Muscle of back (tissue), 11 donors: ENCODE measurements around the gene LDLRAD4. TPM values are rescaled to one million over a fixed set of nuclear protein-coding genes. Genes with fewer than 3 reads are reported as not detected.
A peak's percentile ranks its signal among the peaks of the same experiment; 100 is the strongest.

Source experiments
- DNase-seq, 3 donors: peaks; one replicate each; pipeline versions ENCODE4 v3.0.0 to v3.0.0-alpha.2; 2013
- polyA plus RNA-seq, 10 donors: library from polyadenylated mRNA; unstranded; fragments of 120-200 nt; gene quantifications; one replicate each; pipeline ENCODE4 v1.2.1, GENCODE V29; 2013; ENCODE audit not compliant: insufficient read length in 10 of 10

LDLRAD4 gene
- polyA plus RNA-seq, 10 donors, result 6.9 to 15.9 (median 11.2) TPM

DNA sequence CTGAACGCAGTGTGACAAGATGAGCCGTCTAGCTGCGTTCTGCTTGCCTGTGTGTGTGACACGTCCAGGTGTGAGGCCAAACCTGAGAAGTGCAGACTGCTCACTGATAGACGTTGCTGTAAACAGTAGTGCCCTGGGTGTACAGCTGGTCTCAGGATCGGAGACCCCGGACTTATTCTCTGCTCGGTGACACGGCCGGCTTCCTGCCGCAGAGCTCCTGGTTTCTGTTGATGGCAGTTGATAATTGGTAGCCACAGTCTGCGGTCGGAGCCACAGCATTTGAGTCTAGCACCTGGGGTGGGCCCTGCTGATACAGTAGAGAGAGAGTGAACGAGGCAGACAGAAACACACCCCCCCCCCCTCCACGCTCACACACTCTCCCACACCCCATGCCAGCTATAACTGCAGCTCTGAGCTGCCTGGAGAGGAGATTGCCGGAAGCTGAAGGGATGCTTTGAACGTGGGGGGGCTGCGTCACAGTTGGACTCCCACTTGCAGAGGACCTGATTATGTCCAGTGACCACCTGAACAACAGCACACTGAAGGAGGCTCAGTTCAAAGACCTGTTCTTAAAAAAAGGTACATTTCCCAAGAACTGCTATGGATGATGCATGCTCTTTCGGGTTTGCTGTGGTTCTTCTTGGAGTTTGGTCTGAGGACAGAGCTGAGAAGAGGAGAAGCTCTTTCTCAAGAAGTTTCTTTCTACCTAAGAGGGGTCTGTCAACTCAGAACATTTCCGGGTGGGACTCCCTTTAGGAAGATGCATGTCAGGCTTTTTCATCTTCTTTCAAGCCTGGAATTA lies 393.8 kb downstream of the LDLRAD4 start:
- no peak for DNase-seq

DNA sequence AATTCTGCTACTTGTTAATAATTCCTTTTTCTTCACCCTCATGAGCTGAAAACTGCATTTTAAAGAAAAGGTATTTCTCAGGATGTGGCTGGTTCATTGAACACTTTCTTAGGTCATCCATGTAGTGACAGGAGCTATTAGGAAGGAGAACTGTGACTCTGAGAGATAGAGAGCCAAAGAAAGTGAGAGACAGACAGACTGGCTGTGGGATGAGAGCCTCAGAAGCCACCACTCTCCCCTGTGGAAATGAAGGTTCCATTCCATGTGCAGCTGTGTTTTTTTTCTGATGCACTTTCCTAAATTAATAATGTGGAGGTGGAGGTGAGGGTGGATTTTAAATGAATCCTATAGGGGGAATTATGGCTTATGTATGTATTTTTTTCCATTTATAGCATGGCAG lies 394.5 kb downstream of the LDLRAD4 start:
- DNase-seq, result no peak

DNA sequence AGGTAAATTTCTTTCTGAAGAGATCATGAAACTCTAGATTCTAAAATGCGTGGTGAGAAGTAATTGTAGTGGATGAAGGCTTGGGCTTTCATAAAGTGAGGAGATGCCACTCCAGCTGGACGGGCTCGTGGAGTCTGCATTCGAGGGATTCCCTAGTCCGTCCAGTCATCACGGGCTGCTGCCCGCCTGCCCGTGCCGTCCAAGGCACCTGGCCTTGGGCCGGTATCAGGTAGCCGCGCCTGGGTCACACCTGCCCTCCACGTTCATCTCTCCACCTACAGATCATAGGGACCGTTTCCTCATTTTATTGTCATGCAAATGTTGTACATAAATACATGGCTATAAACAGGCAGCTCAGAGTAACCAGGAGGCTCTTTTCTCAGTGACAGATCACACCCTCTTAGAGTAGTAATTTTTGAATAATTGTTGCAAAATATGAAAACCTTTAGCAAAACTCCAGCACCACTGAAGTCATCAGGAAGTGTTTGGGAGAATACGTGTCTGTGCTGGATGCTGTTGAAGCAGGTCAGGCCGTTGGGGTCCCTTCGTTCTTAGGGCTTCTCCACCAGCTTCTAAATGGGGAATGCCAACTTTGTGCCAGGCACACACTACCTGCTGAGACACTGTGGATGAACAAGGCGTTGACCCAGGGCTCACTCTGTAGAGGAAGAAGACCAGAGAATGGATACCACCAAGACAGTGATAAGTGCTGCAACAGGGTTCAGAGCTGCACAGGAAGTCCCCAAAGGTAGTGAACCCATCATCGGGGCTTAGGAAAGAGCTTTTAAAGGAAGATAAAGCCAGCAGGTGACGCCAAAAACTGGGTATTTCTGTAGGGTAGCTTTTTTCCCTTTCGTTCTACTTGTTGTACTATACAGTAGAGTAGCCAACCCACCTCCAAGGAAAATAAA lies 395.3 kb downstream of the LDLRAD4 start:
- DNase-seq, result no peak

DNA sequence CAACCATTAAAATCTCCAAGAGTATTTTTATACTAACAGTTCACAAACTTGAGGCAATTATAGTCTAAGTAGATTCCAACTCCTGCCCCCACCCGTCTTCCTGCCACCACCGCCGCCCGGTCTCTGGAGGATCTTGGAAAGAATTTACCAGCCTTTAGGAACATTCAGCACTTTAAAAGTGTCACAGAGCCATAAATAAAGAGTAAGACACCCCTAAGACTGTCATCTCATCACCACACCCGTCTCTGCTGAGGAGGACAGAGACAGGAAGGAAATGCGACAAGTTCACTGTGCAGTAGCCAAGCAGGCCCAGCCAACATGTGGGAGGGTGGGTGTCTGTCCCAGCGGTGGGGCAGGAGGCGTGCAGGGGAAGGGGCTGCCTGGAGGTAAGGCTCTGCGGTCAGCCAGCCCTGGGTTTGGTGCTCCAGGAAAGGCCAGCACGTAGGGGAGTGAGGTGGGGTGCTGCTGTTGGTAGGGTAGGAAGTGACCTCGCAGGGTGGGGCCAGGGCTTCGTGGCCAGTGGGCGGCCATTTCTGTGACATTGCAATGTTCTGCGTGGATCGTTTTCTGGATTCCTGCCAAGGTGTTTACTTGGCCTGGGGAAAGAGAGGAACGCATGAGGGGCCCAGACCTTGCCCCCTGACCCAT lies 396.2 kb downstream of the LDLRAD4 start:
- no peak for DNase-seq

DNA sequence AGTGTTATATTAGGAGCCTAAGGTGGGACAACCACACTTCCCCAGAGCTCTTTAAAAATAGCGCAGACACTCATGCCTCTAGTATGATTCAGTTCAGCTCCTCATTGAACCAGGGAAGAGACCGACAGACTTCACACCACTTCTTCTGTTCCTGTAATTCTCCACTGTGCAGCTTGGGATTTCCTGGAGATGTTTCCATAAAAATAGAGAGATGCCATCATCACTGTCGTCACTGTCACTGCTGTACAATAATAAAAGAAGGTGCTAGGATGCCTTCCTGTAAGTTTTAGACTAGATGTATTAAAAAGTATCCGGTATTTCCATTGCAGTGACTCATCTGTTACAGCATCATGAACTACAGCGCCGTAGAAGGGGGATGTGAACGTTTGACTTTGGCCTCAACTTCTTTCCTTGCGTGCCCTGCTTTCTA lies 396.9 kb downstream of the LDLRAD4 start:
- peak in 1 of 3 donors; percentile 7 for DNase-seq

DNA sequence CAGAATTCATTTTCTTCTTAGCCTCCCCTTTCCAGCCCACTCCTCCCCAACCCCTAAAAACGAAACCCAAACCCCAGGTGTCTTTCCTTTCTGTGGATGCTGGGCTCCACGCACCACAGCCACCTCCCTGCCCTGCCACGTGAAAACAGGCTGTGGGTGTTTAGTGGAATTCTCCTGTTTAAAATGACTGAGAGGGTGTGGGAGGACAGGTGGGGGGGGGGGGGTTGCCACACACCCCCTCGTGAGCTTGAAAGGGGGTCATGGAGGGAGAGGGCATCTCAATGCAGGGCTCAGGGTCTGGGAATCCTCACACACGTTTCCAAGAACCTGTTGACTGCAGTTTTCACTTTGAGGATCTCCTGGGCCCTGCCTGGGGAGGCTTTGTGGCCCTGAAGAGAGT lies 397.5 kb downstream of the LDLRAD4 start:
- DNase-seq, result no peak

DNA sequence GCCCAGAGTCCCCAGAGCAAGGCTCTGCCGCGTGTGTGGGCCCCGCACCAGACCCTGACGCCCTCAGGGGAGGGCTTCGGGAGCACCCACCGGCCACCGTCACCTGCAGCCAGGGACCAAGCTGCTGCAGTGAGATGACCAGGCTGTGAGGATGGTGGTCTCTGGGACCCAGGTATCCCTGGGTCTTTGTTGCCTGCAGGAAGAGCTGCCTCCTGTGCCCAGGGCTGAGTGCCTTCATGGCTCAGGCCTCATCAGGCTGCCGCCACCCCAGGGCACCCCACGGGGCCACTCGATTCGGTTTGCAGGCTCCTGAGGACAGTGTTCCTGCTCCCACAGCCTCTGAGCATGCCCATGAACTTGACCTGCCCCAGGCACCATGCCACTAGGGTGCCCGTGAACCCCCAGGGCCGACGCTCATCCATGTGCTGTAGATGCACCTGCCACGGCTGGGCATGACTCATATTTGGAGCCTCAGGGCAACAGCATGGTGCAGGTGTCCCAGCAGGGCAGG lies 398.0 kb downstream of the LDLRAD4 start:
- no peak for DNase-seq

DNA sequence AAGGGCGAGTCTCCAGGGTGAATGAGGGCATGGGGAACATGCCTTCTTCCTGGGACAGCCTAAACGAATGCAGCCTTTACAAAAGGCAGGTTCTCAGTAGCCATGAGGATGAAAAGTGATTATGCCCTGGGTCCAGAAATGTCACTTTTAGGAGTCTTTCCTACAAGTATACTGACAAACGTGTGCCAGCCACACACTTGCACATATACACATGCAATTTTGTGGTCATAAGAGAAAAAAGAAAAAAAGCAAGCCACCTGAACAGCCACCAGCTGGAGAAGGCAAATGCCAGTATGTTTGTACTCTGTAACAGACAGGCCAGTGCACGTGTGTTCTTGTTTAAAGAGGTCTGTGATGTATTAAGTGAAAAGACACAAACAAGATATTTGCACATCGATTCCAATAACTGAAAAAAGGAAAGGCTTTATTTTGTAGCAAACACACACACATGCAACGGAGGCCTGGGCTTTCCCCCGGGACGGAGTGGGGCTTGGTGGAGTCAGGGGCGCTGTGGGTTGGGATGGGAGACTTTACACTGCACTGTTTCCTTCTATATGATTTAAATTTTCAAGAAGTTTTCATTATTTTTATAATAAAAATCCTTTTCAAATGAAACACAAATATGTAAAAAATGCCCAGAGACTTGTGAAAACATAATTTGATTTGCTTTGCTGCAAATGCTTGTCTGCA lies 399.4 kb downstream of the LDLRAD4 start:
- DNase-seq, result no peak

DNA sequence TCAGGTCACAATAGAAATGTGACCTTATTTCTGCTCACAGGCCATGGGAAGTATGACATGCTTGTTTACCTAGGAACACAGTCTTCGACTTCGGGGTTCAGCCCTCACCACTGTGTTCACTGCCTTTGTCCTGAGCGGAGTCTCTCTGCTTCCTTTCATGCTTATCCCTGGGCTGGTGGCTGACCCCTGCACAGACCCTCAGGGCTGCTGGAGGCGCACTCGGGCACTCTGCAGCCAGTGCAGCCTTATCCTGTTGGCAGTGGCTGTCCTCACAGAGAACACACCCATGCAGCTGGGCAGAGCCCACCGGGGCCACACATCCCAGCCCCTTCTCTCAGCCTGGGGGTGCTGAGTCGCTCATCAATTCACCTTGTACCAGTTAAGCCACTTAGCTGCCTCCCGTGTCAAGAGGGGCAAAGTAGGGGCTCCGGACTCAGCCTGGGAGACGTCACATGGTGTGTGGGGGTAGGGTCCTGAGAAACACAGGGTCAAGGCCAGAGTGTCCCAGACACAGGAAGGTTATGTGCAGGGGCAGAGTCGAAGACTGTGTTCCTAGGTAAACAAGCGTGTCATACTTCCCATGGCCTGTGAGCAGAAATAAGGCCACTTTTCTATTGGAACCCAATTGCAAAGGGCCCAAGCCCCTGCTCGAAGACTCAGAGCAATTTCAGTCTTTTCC lies 400.3 kb downstream of the LDLRAD4 start:
- no peak for DNase-seq

DNA sequence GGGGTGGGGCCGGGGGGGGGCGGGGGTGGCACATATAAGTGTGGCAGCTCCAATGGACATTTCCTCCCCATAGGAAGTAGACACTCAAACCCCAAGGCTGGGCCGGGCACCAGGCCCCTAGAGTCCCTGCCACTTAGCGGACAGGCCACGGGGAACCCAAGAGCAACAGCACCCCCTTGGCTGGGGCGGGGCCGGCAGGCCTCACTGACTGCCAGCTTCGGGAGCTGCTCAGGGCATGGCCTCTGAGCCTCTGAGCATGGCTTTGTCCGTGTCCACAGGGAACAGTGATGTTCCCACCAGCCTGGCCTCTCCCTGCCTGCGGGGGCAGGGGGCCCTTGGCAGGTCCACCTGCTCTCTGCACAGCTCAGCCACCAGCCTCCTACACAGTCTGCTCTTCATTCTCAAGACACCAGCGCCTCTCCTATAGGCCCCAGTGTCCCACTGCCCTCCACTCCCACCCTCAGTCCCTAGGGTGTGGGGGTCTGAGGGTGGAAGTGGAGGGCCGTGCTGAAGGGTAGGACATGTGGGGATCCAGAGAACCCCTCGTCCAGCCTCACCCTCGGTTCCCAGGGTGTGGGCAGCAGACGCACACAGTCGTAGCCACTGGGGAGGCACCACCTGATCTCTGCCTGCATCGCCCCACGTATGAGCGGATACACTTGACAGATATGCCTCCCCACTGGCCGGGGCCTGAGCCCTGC lies 401.1 kb downstream of the LDLRAD4 start:
- DNase-seq, result no peak

DNA sequence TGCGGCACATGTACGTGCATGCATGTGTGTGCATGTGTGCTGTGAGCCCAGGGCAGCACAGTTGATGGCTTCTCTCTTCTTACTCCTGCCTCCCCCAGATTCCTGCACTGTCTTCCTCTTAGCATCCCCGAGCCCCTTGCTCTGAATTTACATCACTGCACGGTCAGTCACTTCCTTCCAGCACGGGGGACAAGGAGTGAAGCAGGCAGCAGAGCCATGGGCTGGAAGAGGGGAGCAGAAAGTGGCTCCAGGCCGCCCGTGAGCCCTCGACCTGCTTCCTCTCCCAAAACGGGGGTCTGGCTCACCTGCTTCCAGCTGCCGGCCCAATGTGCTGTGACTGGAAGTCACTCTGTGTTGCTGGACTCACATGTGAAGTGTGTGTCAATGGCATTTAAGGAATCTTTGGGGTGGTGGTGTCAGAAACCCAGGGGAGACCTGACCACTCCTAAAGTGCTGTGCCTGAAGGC lies 401.7 kb downstream of the LDLRAD4 start:
- DNase-seq, result no peak

DNA sequence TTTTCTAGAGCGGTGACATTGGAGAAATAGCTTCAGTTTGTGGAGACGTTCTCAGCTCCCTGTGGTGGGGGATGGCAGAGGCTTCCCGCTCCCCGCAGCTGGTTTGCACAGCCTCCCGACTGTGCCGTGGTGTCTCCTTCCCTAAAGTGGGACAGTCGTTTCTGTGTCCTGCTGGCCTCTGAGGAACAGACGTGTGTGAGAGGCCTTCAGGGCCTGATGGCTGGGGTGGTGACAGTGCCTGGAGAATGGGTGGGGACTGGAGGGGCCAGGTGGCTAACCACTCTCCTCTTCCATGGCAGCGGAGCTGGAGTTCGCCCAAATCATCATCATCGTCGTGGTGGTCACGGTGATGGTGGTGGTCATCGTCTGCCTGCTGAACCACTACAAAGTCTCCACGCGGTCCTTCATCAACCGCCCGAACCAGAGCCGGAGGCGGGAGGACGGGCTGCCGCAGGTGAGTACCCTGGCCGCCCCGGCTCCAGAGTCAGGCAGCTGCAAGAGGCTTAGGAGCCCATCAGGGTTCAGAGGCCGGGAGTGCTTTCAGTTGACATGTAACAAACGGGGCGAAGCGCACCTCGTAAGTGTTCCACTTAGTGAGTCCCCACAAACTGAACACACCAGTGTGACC lies 402.4 kb downstream of the LDLRAD4 start:
- DNase-seq, result no peak

DNA sequence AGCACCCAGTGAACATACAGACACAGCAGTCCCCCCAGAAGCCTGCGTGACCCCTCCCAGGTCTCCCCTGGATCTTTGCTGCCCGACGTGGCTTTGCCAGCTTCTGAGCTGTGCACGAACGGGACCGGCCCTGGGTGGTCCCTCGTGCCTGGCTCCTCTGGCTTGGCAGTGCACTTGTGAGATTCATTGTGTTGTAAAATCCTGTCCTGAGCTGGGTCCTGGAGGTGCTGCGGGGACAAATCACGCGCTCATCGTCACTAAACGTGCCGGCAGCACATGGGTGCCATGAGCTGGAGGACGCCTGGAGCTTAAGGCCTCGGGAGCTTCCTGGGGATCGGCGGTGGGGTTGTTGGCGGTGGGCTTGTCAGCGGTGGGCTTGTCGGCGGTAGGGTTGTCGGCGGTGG lies 402.9 kb downstream of the LDLRAD4 start:
- DNase-seq, result no peak

DNA sequence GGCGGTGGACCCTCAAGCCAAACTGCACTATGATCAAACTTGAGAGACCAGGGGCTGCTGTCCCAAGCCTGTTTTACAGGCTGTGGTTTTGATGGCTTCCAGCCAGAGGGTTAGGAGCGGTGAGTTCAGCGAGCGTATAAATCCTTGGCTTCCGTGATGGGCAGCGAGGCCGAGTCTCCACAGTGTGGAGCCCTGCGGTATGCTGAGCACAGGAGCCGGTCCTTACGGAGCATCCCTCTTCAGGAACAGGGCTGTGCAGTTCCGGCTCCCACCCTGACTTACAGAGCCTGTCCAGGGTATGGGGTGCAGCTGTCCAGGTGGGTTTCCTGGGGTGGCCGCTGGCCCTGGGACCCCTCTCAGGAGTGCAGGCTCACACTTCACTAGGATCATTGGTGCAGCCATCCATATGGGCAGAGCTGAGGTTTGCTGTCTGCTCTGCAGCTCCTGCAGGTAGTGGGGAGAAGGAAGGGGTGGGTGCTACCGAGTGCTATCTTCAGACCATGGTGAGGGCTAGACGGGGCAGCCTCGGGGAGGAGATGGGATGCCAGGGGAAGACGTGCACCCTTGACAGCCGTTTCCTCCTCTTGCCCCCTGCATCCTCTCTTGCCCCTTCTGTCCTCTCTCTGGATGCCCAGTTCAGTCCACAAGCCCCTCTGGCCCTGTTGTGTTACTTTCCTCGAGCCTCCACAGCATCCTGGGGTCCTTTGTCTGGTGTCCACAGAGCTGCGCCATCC lies 403.5 kb downstream of the LDLRAD4 start:
- DNase-seq, result no peak

DNA sequence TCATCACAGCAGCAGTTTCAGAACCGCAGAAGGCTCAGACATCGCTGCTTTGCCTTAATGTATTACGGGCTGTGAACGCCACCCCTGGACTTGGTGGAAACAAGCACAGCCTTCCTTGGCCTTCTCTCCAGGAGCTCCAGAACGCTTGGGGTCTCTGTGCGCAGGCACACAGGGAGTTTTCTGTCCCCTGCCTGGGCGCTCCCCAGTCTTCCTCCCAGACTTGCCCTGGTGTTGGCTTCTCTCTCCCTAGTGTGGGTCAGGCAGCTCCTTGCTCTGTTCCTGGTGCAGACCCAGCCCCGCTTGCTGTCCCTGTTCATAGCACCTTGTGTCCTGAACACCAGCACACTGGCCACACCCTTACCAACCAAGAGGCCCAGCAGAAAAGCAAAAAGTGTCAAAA lies 404.2 kb downstream of the LDLRAD4 start:
- no peak for DNase-seq

DNA sequence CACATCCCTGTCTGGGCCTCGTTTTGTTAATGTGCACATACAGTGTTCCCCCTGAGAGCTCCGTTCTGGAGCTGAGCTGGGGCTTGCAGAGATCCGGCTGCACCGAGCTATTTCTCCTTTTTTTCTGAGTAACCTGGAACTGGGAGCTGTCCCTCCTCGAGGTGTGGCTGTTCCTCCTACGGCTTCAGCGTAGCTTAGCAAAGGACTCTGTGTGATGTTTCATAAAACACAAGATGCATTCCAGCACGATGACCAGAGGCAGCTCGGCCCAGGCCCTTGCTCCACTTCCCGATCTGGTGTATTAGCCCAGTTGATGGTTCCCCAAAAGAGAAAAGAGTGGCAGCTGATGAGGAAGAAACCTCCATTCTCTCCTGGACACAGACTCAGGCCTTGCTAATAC lies 404.8 kb downstream of the LDLRAD4 start:
- no peak for DNase-seq

DNA sequence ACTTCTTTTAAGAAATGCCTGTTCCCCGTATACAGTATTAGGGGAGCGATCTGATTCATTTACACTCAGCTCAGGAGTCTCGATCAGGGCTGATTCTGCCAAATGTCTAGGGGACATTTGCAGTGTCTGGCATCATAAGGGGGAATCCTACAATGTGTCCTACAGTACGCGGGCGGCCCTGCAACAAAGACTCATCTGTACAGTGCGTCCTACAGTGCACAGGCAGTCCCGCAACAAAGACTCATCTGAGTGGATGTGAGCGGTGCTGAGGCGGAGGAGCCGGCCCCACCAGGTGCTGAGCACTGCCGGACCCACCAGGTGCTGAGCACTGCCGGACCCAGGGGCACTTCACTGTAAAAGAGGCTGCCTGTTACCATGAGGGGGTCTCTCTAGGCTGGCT lies 405.3 kb downstream of the LDLRAD4 start:
- DNase-seq, result no peak

DNA sequence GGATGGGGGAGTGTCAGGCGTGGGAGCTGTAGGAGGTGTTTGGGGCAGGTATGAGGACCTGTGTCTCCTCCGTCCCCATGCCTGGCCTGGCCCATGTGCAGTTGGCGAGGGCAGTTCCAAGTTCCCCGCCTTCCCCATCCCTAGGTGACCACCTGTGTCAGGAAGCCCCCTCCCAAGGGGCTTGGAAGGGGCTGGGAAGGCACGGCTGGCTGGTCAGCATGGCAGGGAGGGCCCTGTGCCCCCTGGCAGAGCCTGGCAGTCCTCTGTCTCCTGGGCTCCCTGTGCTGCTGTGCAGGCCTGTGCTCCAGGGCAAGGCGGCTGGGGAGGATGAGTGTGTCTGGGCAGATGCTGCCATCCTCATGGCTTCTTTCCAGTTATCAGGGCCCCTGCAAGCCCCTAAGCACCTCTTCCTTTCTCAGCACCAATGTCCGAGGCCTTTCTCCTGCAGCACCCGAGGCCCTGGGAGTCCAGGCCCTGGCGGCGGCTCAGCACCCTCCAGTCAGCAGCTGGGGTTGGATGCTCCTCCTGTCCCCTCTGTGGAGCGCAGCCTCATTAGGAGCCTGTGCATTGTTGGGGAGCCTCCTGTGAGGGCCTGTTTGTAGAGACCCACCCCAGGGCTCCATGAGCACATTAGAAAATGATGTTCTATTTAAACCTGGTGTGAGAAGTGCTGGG lies 406.1 kb downstream of the LDLRAD4 start:
- no peak for DNase-seq
